COR-L47 (cell line): ENCODE data around the gene SUPT20H.

Experiments used
- DNase-seq: peaks from one replicate; lab custom pipeline; 2025; lab: John Stamatoyannopoulos, UW

Gene SUPT20H

GRCh38 chr13:37058910-37059847 is at the start of gene SUPT20H:
TSS of gene SUPT20H (minus strand) at chr13:37059688. CDS start at chr13:37051490, 8,198 bp downstream.
- peak; percentile 93 for DNase-seq

GRCh38 chr13:37109051-37109678 is 49.7 kb upstream of the SUPT20H start:
- peak; percentile 37 for DNase-seq

- no peak for DNase-seq
Observed at GRCh38 chr13:37107868-37108267, 48.4 kb upstream of the SUPT20H start.

- no peak for DNase-seq
Observed at GRCh38 chr13:37107456-37107855, 48.0 kb upstream of the SUPT20H start.

GRCh38 chr13:37106642-37107041 is 47.2 kb upstream of the SUPT20H start:
- no peak for DNase-seq

- no peak for DNase-seq
Observed at GRCh38 chr13:37105251-37105714, 45.8 kb upstream of the SUPT20H start, which contains the start of gene CSNK1A1L. TSS of gene CSNK1A1L (minus strand) at chr13:37105664. CDS start at chr13:37105256, 408 bp downstream.

- DNase-seq = no peak
Observed at GRCh38 chr13:37102896-37103295, 43.4 kb upstream of the SUPT20H start.

GRCh38 chr13:37101201-37101600 is 41.7 kb upstream of the SUPT20H start:
- DNase-seq = no peak

- no peak for DNase-seq
Observed at GRCh38 chr13:37100731-37101130, 41.2 kb upstream of the SUPT20H start.

GRCh38 chr13:37097076-37097475 is 37.6 kb upstream of the SUPT20H start:
- DNase-seq = no peak

- no peak for DNase-seq
Observed at GRCh38 chr13:37094840-37095239, 35.4 kb upstream of the SUPT20H start.

GRCh38 chr13:37094099-37094498 is 34.6 kb upstream of the SUPT20H start:
- no peak for DNase-seq

- no peak for DNase-seq
Observed at GRCh38 chr13:37091835-37092234, 32.3 kb upstream of the SUPT20H start.

GRCh38 chr13:37090912-37091311 is 31.4 kb upstream of the SUPT20H start:
- no peak for DNase-seq

GRCh38 chr13:37089495-37089894 is 30.0 kb upstream of the SUPT20H start:
- no peak for DNase-seq

GRCh38 chr13:37087486-37087885 is 28.0 kb upstream of the SUPT20H start:
- DNase-seq = no peak

GRCh38 chr13:37085606-37086005 is 26.1 kb upstream of the SUPT20H start:
- DNase-seq = no peak

- DNase-seq = no peak
Observed at GRCh38 chr13:37076818-37077217, 17.3 kb upstream of the SUPT20H start.

GRCh38 chr13:37075164-37075563 is 15.7 kb upstream of the SUPT20H start:
- no peak for DNase-seq

- DNase-seq = peak; percentile 24
Observed at GRCh38 chr13:37074703-37075102, 15.2 kb upstream of the SUPT20H start.

- DNase-seq = no peak
Observed at GRCh38 chr13:37072024-37072423, 12.5 kb upstream of the SUPT20H start.

GRCh38 chr13:37070956-37071355 is 11.5 kb upstream of the SUPT20H start:
- DNase-seq = no peak

GRCh38 chr13:37070145-37070695 is 10.7 kb upstream of the SUPT20H start:
- no peak for DNase-seq
